ENCODE measurements around the gene PRKACB. TPM values are rescaled to one million over a fixed set of nuclear protein-coding genes. Genes with fewer than 3 reads are reported as not detected.
"Not testable (repeated sequence)": the region's sequence is repeated elsewhere in the genome, so short reads cannot be mapped to it uniquely, and the experiment has no call there.

The PRKACB gene
- total and polyA plus RNA-seq, 5 donors = 21.0 to 53.5 (median 51.0) TPM

DNA sequence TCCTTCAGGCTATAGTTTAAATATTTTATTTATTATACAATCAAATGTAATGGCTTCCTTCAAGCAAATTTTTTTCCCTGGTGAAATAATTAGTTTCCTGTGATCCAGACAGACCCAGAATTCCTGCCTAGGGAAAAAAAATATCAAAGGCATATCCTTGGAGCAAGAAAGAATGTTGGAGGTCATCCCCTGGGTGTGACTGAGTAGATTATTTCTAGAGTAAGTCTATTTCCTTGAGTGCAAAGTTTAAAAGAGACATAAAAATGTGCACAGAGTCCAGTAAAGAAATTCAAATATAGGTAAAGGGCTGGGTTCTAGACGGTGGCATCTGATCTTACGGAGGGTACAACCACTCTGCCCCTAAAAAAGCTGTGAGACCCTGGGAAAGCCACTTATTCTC is 125.2 kb downstream of the PRKACB start:
- no peak overlapping the region for H3K27ac ChIP-seq (ENCODE audit: low read length)
- H3K4me3 ChIP-seq (ENCODE audit: low read length) = no peak overlapping the region
- ATAC-seq = no peak
- intact Hi-C loops (cut with DNase I) = no loop called here
- 25% methylated on average over 2 of the region's 2 CpGs for WGBS
- no peaks in the 10 kb centered on the region for H3K9me3 ChIP-seq (ENCODE audit: control insufficient read depth, low read length)
- no peaks in the 10 kb centered on the region for H3K27me3 ChIP-seq (ENCODE audit: control insufficient read depth, insufficient read depth)
- H3K4me1 ChIP-seq (ENCODE audit: control insufficient read depth, insufficient read depth, low read length) = no peaks in the 10 kb centered on the region
- DNase-seq = no peak

GRCh38 chr1:84271441-84272151 is 127.5 kb downstream of the PRKACB start:
- no peaks in the 10 kb centered on the region for H3K27me3 ChIP-seq (ENCODE audit: control insufficient read depth, insufficient read depth)
- no peaks in the 10 kb centered on the region for H3K9me3 ChIP-seq (ENCODE audit: control insufficient read depth, low read length)
- DNase-seq (no peak), ATAC-seq (no peak)
- no peak overlapping the region for H3K27ac ChIP-seq (ENCODE audit: low read length)
- no peaks in the 10 kb centered on the region for H3K4me1 ChIP-seq (ENCODE audit: control insufficient read depth, insufficient read depth, low read length)
- intact Hi-C loops (cut with DNase I) = no loop called here
- 53% methylated on average over 6 of the region's 6 CpGs for WGBS
- no peak overlapping the region for H3K4me3 ChIP-seq (ENCODE audit: low read length)

DNA sequence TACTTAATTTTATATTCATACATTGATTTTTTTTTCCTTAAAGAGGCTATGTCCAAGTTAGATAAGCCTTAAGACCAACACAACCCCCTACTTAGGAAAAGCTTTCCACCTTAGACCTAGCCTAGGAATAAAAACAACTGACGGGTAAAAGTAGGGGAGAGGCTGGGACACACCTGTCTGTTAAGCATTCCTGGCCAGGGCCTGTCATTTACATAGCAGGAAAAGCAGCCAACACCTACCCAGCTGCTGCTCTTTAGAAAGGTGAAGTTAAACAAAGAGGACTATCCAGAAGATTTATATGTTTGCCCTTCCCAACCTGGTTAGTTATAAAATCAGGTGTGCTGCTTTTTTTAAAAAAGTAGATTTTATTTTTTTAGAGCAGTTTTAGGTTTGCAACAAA is 128.3 kb downstream of the PRKACB start:
- WGBS = 92% methylated on average over 1 of the region's 1 CpG
- Histone ChIP-seq H3K27me3 (ENCODE audit: control insufficient read depth, insufficient read depth) (no peaks in the 10 kb centered on the region), H3K4me3 (ENCODE audit: low read length) (no peak overlapping the region), H3K27ac (ENCODE audit: low read length) (no peak overlapping the region), H3K9me3 (ENCODE audit: control insufficient read depth, low read length) (no peaks in the 10 kb centered on the region), H3K4me1 (ENCODE audit: control insufficient read depth, insufficient read depth, low read length) (no peaks in the 10 kb centered on the region)
- intact Hi-C loops (cut with DNase I) = no loop called here
- DNase-seq = no peak
- no peak for ATAC-seq

DNA sequence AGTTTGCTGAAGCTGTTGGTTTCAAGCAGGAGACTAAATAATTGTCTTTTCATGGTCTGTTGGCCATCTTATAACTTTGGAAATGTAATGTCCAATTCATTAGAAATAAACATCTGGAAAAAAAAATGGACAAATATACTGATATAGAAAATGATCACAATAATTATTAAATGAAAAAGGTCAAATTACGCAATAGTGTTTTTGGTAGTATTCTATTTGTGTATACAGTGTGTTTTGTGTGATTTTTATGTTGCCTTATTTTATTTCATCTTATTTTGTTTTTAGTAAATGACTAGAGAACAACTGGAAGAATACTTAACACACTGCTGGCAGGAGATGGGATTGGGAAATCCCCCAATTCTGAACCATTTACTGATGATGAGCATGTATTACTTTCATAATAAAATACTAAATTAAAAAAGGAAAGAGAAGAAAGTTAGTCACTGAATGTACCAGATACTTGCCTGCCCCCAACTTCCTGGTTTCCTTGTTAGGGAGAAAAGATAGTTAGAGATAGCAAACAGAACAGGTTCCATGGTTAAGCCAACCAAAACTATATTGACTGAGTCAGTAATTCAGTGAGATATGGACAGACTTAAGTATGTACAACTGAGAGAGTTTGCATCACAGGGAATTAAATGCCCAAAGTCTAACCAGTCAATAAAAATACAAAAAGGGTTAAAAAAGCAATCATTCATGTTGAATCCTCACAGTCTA is 133.4 kb downstream of the PRKACB start:
- WGBS = 98% methylated on average over 1 of the region's 1 CpG
- Histone ChIP-seq H3K27me3 (ENCODE audit: control insufficient read depth, insufficient read depth) (no peaks in the 10 kb centered on the region), H3K9me3 (ENCODE audit: control insufficient read depth, low read length) (no peaks in the 10 kb centered on the region), H3K4me3 (ENCODE audit: low read length) (no peak overlapping the region), H3K27ac (ENCODE audit: low read length) (no peak overlapping the region), H3K4me1 (ENCODE audit: control insufficient read depth, insufficient read depth, low read length) (no peaks in the 10 kb centered on the region)
- no peak for ATAC-seq
- DNase-seq = no peak
- intact Hi-C loops (cut with DNase I) = no loop called here

GRCh38 chr1:84278905-84279304 is 134.8 kb downstream of the PRKACB start:
- no peak for ATAC-seq
- Histone ChIP-seq H3K9me3 (ENCODE audit: control insufficient read depth, low read length) (no peaks in the 10 kb centered on the region), H3K4me1 (ENCODE audit: control insufficient read depth, insufficient read depth, low read length) (no peaks in the 10 kb centered on the region), H3K4me3 (ENCODE audit: low read length) (no peak overlapping the region), H3K27ac (ENCODE audit: low read length) (no peak overlapping the region), H3K27me3 (ENCODE audit: control insufficient read depth, insufficient read depth) (no peaks in the 10 kb centered on the region)
- WGBS = 48% methylated on average over 7 of the region's 7 CpGs
- intact Hi-C loops (cut with DNase I) = no loop called here
- no peak for DNase-seq

DNA sequence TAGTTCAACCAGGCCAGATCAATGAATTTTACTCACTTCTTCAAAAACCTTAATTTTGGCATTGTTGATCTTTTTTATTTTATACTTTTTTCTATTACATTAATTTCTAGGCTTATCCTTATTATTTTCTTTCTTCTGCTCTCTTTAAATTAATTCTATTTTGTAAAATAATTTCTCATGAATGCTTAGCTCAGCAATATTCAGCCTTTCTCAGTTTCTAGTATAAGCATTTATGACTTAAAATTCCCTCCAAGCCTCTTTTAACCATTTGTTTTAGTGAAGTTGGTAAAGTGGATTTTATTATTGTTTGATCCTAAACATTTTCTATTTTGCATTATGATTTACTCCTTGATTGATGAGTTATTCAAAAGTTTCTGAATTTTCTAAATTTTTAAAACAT is 136.8 kb downstream of the PRKACB start:
- no peaks in the 10 kb centered on the region for H3K9me3 ChIP-seq (ENCODE audit: control insufficient read depth, low read length)
- no peak overlapping the region for H3K27ac ChIP-seq (ENCODE audit: low read length)
- H3K4me1 ChIP-seq (ENCODE audit: control insufficient read depth, insufficient read depth, low read length) = no peaks in the 10 kb centered on the region
- no peak for ATAC-seq
- no peak for DNase-seq
- intact Hi-C loops (cut with DNase I) = no loop called here
- H3K27me3 ChIP-seq (ENCODE audit: control insufficient read depth, insufficient read depth) = no peaks in the 10 kb centered on the region
- no peak overlapping the region for H3K4me3 ChIP-seq (ENCODE audit: low read length)

- Histone ChIP-seq H3K4me3 (ENCODE audit: low read length) (no peak overlapping the region), H3K27ac (ENCODE audit: low read length) (no peak overlapping the region), H3K27me3 (ENCODE audit: control insufficient read depth, insufficient read depth) (no peaks in the 10 kb centered on the region), H3K9me3 (ENCODE audit: control insufficient read depth, low read length) (no peaks in the 10 kb centered on the region), H3K4me1 (ENCODE audit: control insufficient read depth, insufficient read depth, low read length) (no peaks in the 10 kb centered on the region)
- 98% methylated on average over 1 of the region's 1 CpG for WGBS
- DNase-seq (no peak), ATAC-seq (no peak)
- intact Hi-C loops (cut with DNase I) = no loop called here
Measured at GRCh38 chr1:84282780-84283333, 138.8 kb downstream of the PRKACB start.

GRCh38 chr1:84283381-84283780 is 139.3 kb downstream of the PRKACB start:
- H3K27ac ChIP-seq (ENCODE audit: low read length) = no peak overlapping the region
- ATAC-seq (no peak), DNase-seq (no peak)
- intact Hi-C loops (cut with DNase I) = no loop called here
- H3K4me3 ChIP-seq (ENCODE audit: low read length) = no peak overlapping the region
- H3K27me3 ChIP-seq (ENCODE audit: control insufficient read depth, insufficient read depth) = no peaks in the 10 kb centered on the region
- WGBS = 38% methylated on average over 1 of the region's 1 CpG
- no peaks in the 10 kb centered on the region for H3K9me3 ChIP-seq (ENCODE audit: control insufficient read depth, low read length)
- H3K4me1 ChIP-seq (ENCODE audit: control insufficient read depth, insufficient read depth, low read length) = no peaks in the 10 kb centered on the region

- Histone ChIP-seq H3K9me3 (ENCODE audit: control insufficient read depth, low read length) (no peaks in the 10 kb centered on the region), H3K4me1 (ENCODE audit: control insufficient read depth, insufficient read depth, low read length) (no peaks in the 10 kb centered on the region), H3K27ac (ENCODE audit: low read length) (no peak overlapping the region), H3K4me3 (ENCODE audit: low read length) (no peak overlapping the region), H3K27me3 (ENCODE audit: control insufficient read depth, insufficient read depth) (no peaks in the 10 kb centered on the region)
- no peak for DNase-seq
- no peak for ATAC-seq
- WGBS = 88% methylated on average over 1 of the region's 1 CpG
- intact Hi-C loops (cut with DNase I) = no loop called here
Measured at GRCh38 chr1:84286071-84286470, 142.0 kb downstream of the PRKACB start.

GRCh38 chr1:84287389-84287788 is 143.3 kb downstream of the PRKACB start:
- WGBS = 64% methylated on average over 3 of the region's 3 CpGs

More at GRCh38 chr1:84287389-84287788, 143.3 kb downstream of the PRKACB start:
- DNase-seq; H3K9me3 ChIP-seq (ENCODE audit: control insufficient read depth, low read length); intact Hi-C loops (cut with DNase I); H3K4me1 ChIP-seq (ENCODE audit: control insufficient read depth, insufficient read depth, low read length); H3K4me3 ChIP-seq (ENCODE audit: low read length); H3K27ac ChIP-seq (ENCODE audit: low read length); H3K27me3 ChIP-seq (ENCODE audit: control insufficient read depth, insufficient read depth); ATAC-seq: not testable (repeated sequence)

All from right cardiac atrium (tissue), 5 donors.